Endothelial cell of umbilical vein (primary cell): ENCODE results near the gene WASF3. TPM values are rescaled to one million over a fixed set of nuclear protein-coding genes. Genes with fewer than 3 reads are reported as not detected.

Experiments used
- BruUV-seq: library from RNA; stranded (reverse); fragments of 400-500 nt; replicated peaks from 2 replicates; lab custom pipeline; 2021; lab: Mats Ljungman, UMichigan
- CTCF ChIA-PET: fragments of 300-600, 350-600 bp; sonication (Branson Sonifier 250); formaldehyde crosslinking; loops from one replicate; lab custom pipeline; 2021; ENCODE audit warnings: antibody characterized with exemption, inconsistent platforms; lab: Charles Lee
- POLR2A ChIA-PET: fragments of 300-600, 350-600 bp; sonication (Branson Sonifier 250); formaldehyde crosslinking; loops from one replicate; lab custom pipeline; 2021; ENCODE audit warnings: antibody characterized with exemption, inconsistent platforms; lab: Charles Lee
- DNase-seq: peaks from one replicate; pipeline ENCODE4 v3.0.0-alpha.2; 2011; ENCODE audit warnings: low read depth, low spot score
- FAIRE-seq: peaks from 2 replicates; lab custom pipeline; 2011; peaks lifted over from hg19 to GRCh38; lab: Jason Lieb, UNC
- H2AFZ ChIP-seq: 2 replicates; pipeline ENCODE4 v1.6.0; 2012; ENCODE audit warnings: low read depth, low read length, control low read depth, inconsistent platforms
- H3K27ac ChIP-seq: 2 replicates; pipeline ENCODE4 v1.5.1; 2011; ENCODE audit warnings: low read depth, mild to moderate bottlenecking, control low read depth, low read length, moderate library complexity; ENCODE audit not compliant: insufficient read depth
- H3K27me3 ChIP-seq, 2 experiments: 2 replicates each; pipeline versions ENCODE4 v1.6.0 to v1.6.1; 2011; ENCODE audit warnings: low read length in 2 of 2, mixed read lengths in 1 of 2; ENCODE audit not compliant: control insufficient read depth in 2 of 2, insufficient read depth in 2 of 2
- H3K36me3 ChIP-seq, 2 experiments: 2 replicates in 1 of 2; 3 replicates in 1 of 2; pipeline ENCODE4 v1.5.1; 2011; ENCODE audit warnings: low read length in 2 of 2, mild to moderate bottlenecking in 1 of 2, moderate library complexity in 1 of 2; ENCODE audit not compliant: control insufficient read depth in 2 of 2, insufficient read depth in 2 of 2; ENCODE audit errors: extremely low read depth in 1 of 2
- H3K4me1 ChIP-seq: 3 replicates; pipeline ENCODE4 v1.5.1; 2011; ENCODE audit warnings: mild to moderate bottlenecking, low read length; ENCODE audit not compliant: control insufficient read depth, insufficient read depth; ENCODE audit errors: extremely low read depth
- H3K4me2 ChIP-seq: 2 replicates; pipeline ENCODE4 v1.6.1; 2011; ENCODE audit warnings: low read length, control low read depth, mixed read lengths; ENCODE audit not compliant: insufficient read depth
- H3K4me3 ChIP-seq, 3 experiments: fragments of 200-600 bp in 1 of 3; sonication (generic), shearing (Covaris generic) in 1 of 3; replicated peaks in 1 of 3; 2 replicates each; pipeline ENCODE4 v1.5.1; 2011 to 2016; ENCODE audit warnings: control low read depth in 3 of 3, low read length in 3 of 3, mild to moderate bottlenecking in 2 of 3, inconsistent platforms in 1 of 3, low read depth in 1 of 3, moderate library complexity in 1 of 3; ENCODE audit not compliant: insufficient read depth in 1 of 3
- H3K79me2 ChIP-seq: 2 replicates; pipeline ENCODE4 v1.6.0; 2012; ENCODE audit warnings: low read length, inconsistent platforms; ENCODE audit not compliant: control insufficient read depth, insufficient read depth
- H3K9ac ChIP-seq: replicated peaks from 2 replicates; pipeline ENCODE3; 2011; ENCODE audit warnings: low read length, control low read depth; ENCODE audit not compliant: insufficient read depth; ENCODE audit errors: extremely low read depth
- H3K9me1 ChIP-seq: replicated peaks from 3 replicates; pipeline ENCODE4 v1.6.0; 2011; ENCODE audit warnings: mild to moderate bottlenecking, low read length; ENCODE audit not compliant: control insufficient read depth, insufficient read depth; ENCODE audit errors: extremely low read depth
- H3K9me3 ChIP-seq: replicated peaks from 2 replicates; pipeline ENCODE4 v1.5.1; 2012; ENCODE audit warnings: low read length, inconsistent platforms; ENCODE audit not compliant: control insufficient read depth, insufficient read depth
- H4K20me1 ChIP-seq: replicated peaks from 2 replicates; pipeline ENCODE3; 2011; ENCODE audit warnings: mild to moderate bottlenecking, low read length; ENCODE audit not compliant: control insufficient read depth, insufficient read depth; ENCODE audit errors: extremely low read depth
- CTCF ChIP-seq, 2 donors: IDR thresholded peaks; 1 replicate in 1 of 2; 2 replicates in 1 of 2; pipeline ENCODE4 v1.5.1; 2011; ENCODE audit warnings: low read length in 2 of 2, mild to moderate bottlenecking in 2 of 2, moderate library complexity in 2 of 2, control low read depth in 1 of 2, inconsistent platforms in 1 of 2, low read depth in 1 of 2; ENCODE audit not compliant: insufficient read depth in 1 of 2; ENCODE audit errors: extremely low read depth in 1 of 2
- EZH2 ChIP-seq: IDR thresholded peaks from 2 replicates; pipeline ENCODE4 v1.6.1; 2012; ENCODE audit warnings: borderline replicate concordance, low read depth, mild to moderate bottlenecking, moderate library complexity, low read length, inconsistent platforms; ENCODE audit not compliant: severe bottlenecking
- FOS ChIP-seq: IDR thresholded peaks from 2 replicates; pipeline ENCODE4 v1.6.1; 2011; ENCODE audit warnings: mild to moderate bottlenecking, low read length, moderate library complexity, borderline replicate concordance; ENCODE audit not compliant: insufficient read depth
- GATA2 ChIP-seq: IDR thresholded peaks from 2 replicates; pipeline ENCODE4 v1.7.0; 2011; ENCODE audit warnings: low read depth, mild to moderate bottlenecking, moderate library complexity, mixed read lengths, low read length; ENCODE audit not compliant: insufficient read length, insufficient read depth
- JUN ChIP-seq: IDR thresholded peaks from 2 replicates; pipeline ENCODE4 v1.6.1; 2011; ENCODE audit warnings: borderline replicate concordance, low read depth; ENCODE audit not compliant: insufficient read length, insufficient read depth
- MAX ChIP-seq: IDR thresholded peaks from 2 replicates; pipeline ENCODE4 v1.6.1; 2011; ENCODE audit not compliant: insufficient read depth, insufficient read length
- MYC ChIP-seq: IDR thresholded peaks from one replicate; pipeline ENCODE4 v1.6.1; 2011; ENCODE audit warnings: mild to moderate bottlenecking, low read depth, low read length
- POLR2A ChIP-seq: IDR thresholded peaks from 2 replicates; pipeline ENCODE4 v1.6.1; 2012; ENCODE audit warnings: low read depth, mild to moderate bottlenecking, control low read depth, low read length
- POLR2AphosphoS5 ChIP-seq: IDR thresholded peaks from 2 replicates; pipeline ENCODE4 v1.6.1; 2012; ENCODE audit warnings: low read depth, mild to moderate bottlenecking, control low read depth, low read length, moderate library complexity; ENCODE audit not compliant: insufficient read depth
- dilution Hi-C: fragments of 300-500 bp; cut with MboI; formaldehyde crosslinking; loops from one replicate; pipeline ENCODE4 v1.15.0; 2019; ENCODE audit warnings: low sequenced_read_pairs; ENCODE audit not compliant: extremely low pct_ligation_motif_present
- intact Hi-C: fragments of 100-400 bp; cut with micrococcal nuclease; formaldehyde crosslinking; loops from one replicate; pipeline ENCODE4 v1.10.0; 2022
- polyA plus RNA-seq, 4 experiments: library from polyadenylated mRNA; depleted of rRNA in 3 of 4; stranded (reverse) in 3 of 4; unstranded in 1 of 4; fragments of >200 nt; gene quantifications; 2 replicates each; pipeline versions ENCODE4 v1.2.1 to v1.2.3, GENCODE V29; 2011 to 2012; ENCODE audit warnings: missing spikeins in 1 of 4
- total RNA-seq: library from RNA; stranded (reverse); gene quantifications from 2 replicates; pipeline ENCODE4 v1.2.3, GENCODE V29; 2021

Gene WASF3
- total and polyA plus RNA-seq, 2 donors (not counting 3 experiments of a cell fraction or from before 2014, with no cell fraction given), result 18.5 to 32.4 TPM

GRCh38 chr13:26646603-26647002 lies 89.1 kb downstream of the WASF3 start:
- H3K9me3 ChIP-seq, result no peaks in the 10 kb centered on the region
- intact Hi-C loops (no loop called here), dilution Hi-C loops (no loop called here)
- H3K27ac ChIP-seq, result no peak overlapping the region
- H2AFZ ChIP-seq, result no peak overlapping the region
- no peak overlapping the region for H3K4me3 ChIP-seq
- H3K36me3 ChIP-seq, result peaks cover 0 to 1% of the 10 kb centered on the region in 2 experiments
- H3K9ac ChIP-seq, result no peak overlapping the region
- H3K4me2 ChIP-seq, result no peak overlapping the region
- FAIRE-seq (no peak), DNase-seq (no peak)
- H3K4me1 ChIP-seq, result no peaks in the 10 kb centered on the region
- no peaks in the 10 kb centered on the region for H3K27me3 ChIP-seq
- ChIA-PET CTCF (interaction anchor here (0.7 kb wide), 1 partner anchor 462 kb away, joined by 3 read pairs; no protein-coding TSS in a partner anchor), POLR2A (no interaction called here)
- no peaks in the 10 kb centered on the region for H3K9me1 ChIP-seq
- BruUV-seq, result no TSS peak
- no peaks in the 10 kb centered on the region for H4K20me1 ChIP-seq
- H3K79me2 ChIP-seq, result no peaks in the 10 kb centered on the region
- TF ChIP-seq POLR2AphosphoS5, result no peak
- no peak for TF ChIP-seq CTCF (IDR thresholded peaks at IDR 0.05; ENCODE audit: extremely low read depth in 1 of 2, insufficient read depth in 1 of 2, low read depth in 1 of 2, low read length in 2 of 2)
- TF ChIP-seq FOS, result no peak
- TF ChIP-seq EZH2, result no peak
- no peak for TF ChIP-seq POLR2A
- no peak for TF ChIP-seq GATA2
- no peak for TF ChIP-seq MAX
- no peak for TF ChIP-seq MYC
- TF ChIP-seq JUN, result no peak
